Loucy (cell line): ENCODE measurements around the gene C16orf74.

Source experiments
- H2AFZ ChIP-seq: fragments of 200-600 bp; sonication (generic); 2 replicates; pipeline ENCODE4 v1.6.0; 2016; ENCODE audit warnings: antibody characterized with exemption, mild to moderate bottlenecking, low read length, moderate library complexity
- H3F3A ChIP-seq: fragments of 200-600 bp; 2 replicates; pipeline ENCODE4 v1.6.0; 2016; ENCODE audit warnings: antibody characterized with exemption, low read depth, mild to moderate bottlenecking
- H3K27me3 ChIP-seq: fragments of 200-600 bp; sonication (generic); 2 replicates; pipeline ENCODE4 v1.6.1; 2014; ENCODE audit warnings: low read length, mild to moderate bottlenecking; ENCODE audit not compliant: insufficient read depth, poor library complexity, severe bottlenecking
- H3K36me3 ChIP-seq: fragments of 200-600 bp; sonication (generic); 2 replicates; pipeline ENCODE4 v1.6.1; 2016; ENCODE audit warnings: low read length; ENCODE audit not compliant: insufficient read depth
- H3K4me1 ChIP-seq: fragments of 200-600 bp; sonication (generic); 2 replicates; pipeline ENCODE4 v1.5.1; 2014; ENCODE audit warnings: low read length, mild to moderate bottlenecking; ENCODE audit not compliant: insufficient read depth, poor library complexity, severe bottlenecking
- H3K4me2 ChIP-seq: fragments of 200-600 bp; sonication (generic); 2 replicates; pipeline ENCODE4 v1.6.0; 2014; ENCODE audit warnings: antibody characterized with exemption, low read length, low read depth, mild to moderate bottlenecking; ENCODE audit not compliant: poor library complexity, severe bottlenecking
- H3K4me3 ChIP-seq: fragments of 200-600 bp; sonication (generic); 2 replicates; pipeline ENCODE4 v1.5.1; 2014; ENCODE audit warnings: low read length, mild to moderate bottlenecking, mixed read lengths; ENCODE audit not compliant: poor library complexity, severe bottlenecking
- H3K79me2 ChIP-seq: fragments of 200-600 bp; sonication (generic); 2 replicates; pipeline ENCODE4 v1.6.1; 2014; ENCODE audit warnings: low read length; ENCODE audit not compliant: insufficient read depth
- H3K9ac ChIP-seq: fragments of 200-600 bp; sonication (generic); 2 replicates; pipeline ENCODE4 v1.6.0; 2014; ENCODE audit warnings: mild to moderate bottlenecking, low read depth, low read length, moderate library complexity; ENCODE audit not compliant: poor library complexity, severe bottlenecking
- H3K9me2 ChIP-seq: fragments of 200-600 bp; sonication (generic); replicated peaks from 2 replicates; pipeline ENCODE4 v1.6.1; 2016; ENCODE audit warnings: low read depth, low read length, mixed read lengths
- H3K9me3 ChIP-seq: fragments of 200-600 bp; sonication (generic); 2 replicates; pipeline ENCODE4 v1.6.1; 2014; ENCODE audit warnings: mild to moderate bottlenecking, antibody characterized with exemption, low read length, low read depth; ENCODE audit not compliant: insufficient read depth
- H4K20me1 ChIP-seq: fragments of 200-600 bp; sonication (generic); 2 replicates; pipeline ENCODE4 v1.6.0; 2014; ENCODE audit warnings: antibody characterized with exemption, low read length, mild to moderate bottlenecking; ENCODE audit not compliant: insufficient read depth, poor library complexity, severe bottlenecking
- CTCF ChIP-seq: fragments of 200-600 bp; sonication (generic); conservative IDR thresholded peaks from 2 replicates; pipeline ENCODE4 v1.5.1; 2014; ENCODE audit warnings: mild to moderate bottlenecking, antibody characterized with exemption, low read length
- EZH2phosphoT487 ChIP-seq: fragments of 200-600 bp; IDR thresholded peaks from 2 replicates; pipeline ENCODE4 v1.6.1; 2018; ENCODE audit warnings: antibody characterized with exemption, mild to moderate bottlenecking, moderate library complexity, borderline replicate concordance

The C16orf74 gene

GRCh38 chr16:85724936-85725335 is 26.0 kb downstream of the C16orf74 start:
- TF ChIP-seq EZH2phosphoT487 (no peak), CTCF (no peak)
- Histone ChIP-seq H2AFZ (no peak overlapping the region), H4K20me1 (no peaks in the 10 kb centered on the region), H3K9me2 (no peaks in the 10 kb centered on the region), H3K79me2 (no peaks in the 10 kb centered on the region), H3K9ac (no peak overlapping the region), H3K9me3 (no peaks in the 10 kb centered on the region), H3K4me1 (no peaks in the 10 kb centered on the region), H3K27me3 (no peaks in the 10 kb centered on the region), H3F3A (no peaks in the 10 kb centered on the region), H3K4me2 (no peak overlapping the region), H3K36me3 (no peaks in the 10 kb centered on the region), H3K4me3 (no peak overlapping the region)

GRCh38 chr16:85724126-85724879 is 26.6 kb downstream of the C16orf74 start:
- Histone ChIP-seq H3K4me2 (no peak overlapping the region), H3K9me2 (no peaks in the 10 kb centered on the region), H3K27me3 (no peaks in the 10 kb centered on the region), H3K9me3 (no peaks in the 10 kb centered on the region), H3K9ac (no peak overlapping the region), H3F3A (no peaks in the 10 kb centered on the region), H2AFZ (no peak overlapping the region), H3K36me3 (no peaks in the 10 kb centered on the region), H3K4me3 (no peak overlapping the region), H3K4me1 (no peaks in the 10 kb centered on the region), H3K79me2 (no peaks in the 10 kb centered on the region), H4K20me1 (no peaks in the 10 kb centered on the region)
- TF ChIP-seq CTCF: no peak
- TF ChIP-seq EZH2phosphoT487: no peak

GRCh38 chr16:85722128-85722893 is 28.6 kb downstream of the C16orf74 start:
- Histone ChIP-seq H3K79me2 (no peaks in the 10 kb centered on the region), H3K36me3 (no peaks in the 10 kb centered on the region), H3K9me2 (no peaks in the 10 kb centered on the region), H2AFZ (no peak overlapping the region), H3K4me3 (no peak overlapping the region), H3K27me3 (no peaks in the 10 kb centered on the region), H3K9ac (no peak overlapping the region), H4K20me1 (no peaks in the 10 kb centered on the region), H3K4me2 (no peak overlapping the region), H3K4me1 (no peaks in the 10 kb centered on the region), H3F3A (no peaks in the 10 kb centered on the region), H3K9me3 (no peaks in the 10 kb centered on the region)
- TF ChIP-seq CTCF (no peak), EZH2phosphoT487 (no peak)
